ENCODE data around the gene PTGIS.

The PTGIS gene

GRCh38 chr20:49475292-49476015 is 92.5 kb downstream of the PTGIS start:
- DNase-seq (ENCODE audit: low read depth in 2 of 3, low spot score in 1 of 3) = no peak

GRCh38 chr20:49471397-49471796 is 96.5 kb downstream of the PTGIS start:
- no peak for DNase-seq (ENCODE audit: low read depth in 2 of 3, low spot score in 1 of 3)

GRCh38 chr20:49470922-49471321 is 97.0 kb downstream of the PTGIS start:
- DNase-seq (ENCODE audit: low read depth in 2 of 3, low spot score in 1 of 3) = no peak

- no peak for DNase-seq (ENCODE audit: low read depth in 2 of 3, low spot score in 1 of 3)
These were observed 98.9 kb downstream of the PTGIS start for GRCh38 chr20:49469060-49469459.

- no peak for DNase-seq (ENCODE audit: low read depth in 2 of 3, low spot score in 1 of 3)
These were observed 99.5 kb downstream of the PTGIS start for GRCh38 chr20:49468412-49468811.

- DNase-seq (ENCODE audit: low read depth in 2 of 3, low spot score in 1 of 3) = no peak
These were observed 101.6 kb downstream of the PTGIS start for GRCh38 chr20:49466114-49466912.

- DNase-seq (ENCODE audit: low read depth in 2 of 3, low spot score in 1 of 3) = no peak
These were observed 103.4 kb downstream of the PTGIS start for GRCh38 chr20:49464556-49464955.

GRCh38 chr20:49462626-49463025 is 105.3 kb downstream of the PTGIS start:
- DNase-seq (ENCODE audit: low read depth in 2 of 3, low spot score in 1 of 3) = no peak

GRCh38 chr20:49461894-49462620 is 105.9 kb downstream of the PTGIS start:
- DNase-seq (ENCODE audit: low read depth in 2 of 3, low spot score in 1 of 3) = no peak

GRCh38 chr20:49460916-49461315 is 107.0 kb downstream of the PTGIS start:
- no peak for DNase-seq (ENCODE audit: low read depth in 2 of 3, low spot score in 1 of 3)

GRCh38 chr20:49460131-49460530 is 107.8 kb downstream of the PTGIS start:
- no peak for DNase-seq (ENCODE audit: low read depth in 2 of 3, low spot score in 1 of 3)

- DNase-seq (ENCODE audit: low read depth in 2 of 3, low spot score in 1 of 3) = no peak
These were observed 108.3 kb downstream of the PTGIS start for GRCh38 chr20:49459684-49460083.

GRCh38 chr20:49457444-49457843 is 110.5 kb downstream of the PTGIS start:
- no peak for DNase-seq (ENCODE audit: low read depth in 2 of 3, low spot score in 1 of 3)

GRCh38 chr20:49456646-49457045 is 111.3 kb downstream of the PTGIS start:
- DNase-seq (ENCODE audit: low read depth in 2 of 3, low spot score in 1 of 3) = no peak

GRCh38 chr20:49455691-49456090 is 112.2 kb downstream of the PTGIS start:
- no peak for DNase-seq (ENCODE audit: low read depth in 2 of 3, low spot score in 1 of 3)
